Bronchial epithelial cell (primary cell): Measurements from ENCODE around the gene GLB1L3. TPM values are rescaled to one million over a fixed set of nuclear protein-coding genes. Genes with fewer than 3 reads are reported as not detected.

Experiments
- DNase-seq: peaks from one replicate; pipeline ENCODE4 v3.0.0-alpha.2; 2010; ENCODE audit warnings: low read depth
- FAIRE-seq: peaks from 2 replicates; lab custom pipeline; 2011; peaks lifted over from hg19 to GRCh38; lab: Jason Lieb, UNC
- H3K27me3 ChIP-seq: 2 replicates; pipeline ENCODE4 v1.5.1; 2011; ENCODE audit warnings: low read length; ENCODE audit not compliant: control insufficient read depth, insufficient read depth
- H3K36me3 ChIP-seq: 2 replicates; pipeline ENCODE4 v1.5.1; 2011; ENCODE audit warnings: low read length; ENCODE audit not compliant: control insufficient read depth, insufficient read depth
- H3K4me3 ChIP-seq: 2 replicates; pipeline ENCODE4 v1.5.1; 2011; ENCODE audit warnings: mild to moderate bottlenecking, low read depth, low read length, control low read depth
- total RNA-seq: library from RNA; depleted of rRNA; stranded (reverse); fragments of >200 nt; gene quantifications from 2 replicates; pipeline ENCODE4 v1.2.1, GENCODE V29; 2014
- TF ChIP-seq, protein P1 (sequence below): IDR thresholded peaks from 2 replicates; pipeline ENCODE4 v1.5.1; 2011; ENCODE audit warnings: mild to moderate bottlenecking, moderate library complexity, low read length, control low read depth, inconsistent platforms; ENCODE audit not compliant: insufficient read depth, severe bottlenecking

Gene GLB1L3
- total RNA-seq, 1 donor from 2014 or later: 2.1 TPM

DNA sequence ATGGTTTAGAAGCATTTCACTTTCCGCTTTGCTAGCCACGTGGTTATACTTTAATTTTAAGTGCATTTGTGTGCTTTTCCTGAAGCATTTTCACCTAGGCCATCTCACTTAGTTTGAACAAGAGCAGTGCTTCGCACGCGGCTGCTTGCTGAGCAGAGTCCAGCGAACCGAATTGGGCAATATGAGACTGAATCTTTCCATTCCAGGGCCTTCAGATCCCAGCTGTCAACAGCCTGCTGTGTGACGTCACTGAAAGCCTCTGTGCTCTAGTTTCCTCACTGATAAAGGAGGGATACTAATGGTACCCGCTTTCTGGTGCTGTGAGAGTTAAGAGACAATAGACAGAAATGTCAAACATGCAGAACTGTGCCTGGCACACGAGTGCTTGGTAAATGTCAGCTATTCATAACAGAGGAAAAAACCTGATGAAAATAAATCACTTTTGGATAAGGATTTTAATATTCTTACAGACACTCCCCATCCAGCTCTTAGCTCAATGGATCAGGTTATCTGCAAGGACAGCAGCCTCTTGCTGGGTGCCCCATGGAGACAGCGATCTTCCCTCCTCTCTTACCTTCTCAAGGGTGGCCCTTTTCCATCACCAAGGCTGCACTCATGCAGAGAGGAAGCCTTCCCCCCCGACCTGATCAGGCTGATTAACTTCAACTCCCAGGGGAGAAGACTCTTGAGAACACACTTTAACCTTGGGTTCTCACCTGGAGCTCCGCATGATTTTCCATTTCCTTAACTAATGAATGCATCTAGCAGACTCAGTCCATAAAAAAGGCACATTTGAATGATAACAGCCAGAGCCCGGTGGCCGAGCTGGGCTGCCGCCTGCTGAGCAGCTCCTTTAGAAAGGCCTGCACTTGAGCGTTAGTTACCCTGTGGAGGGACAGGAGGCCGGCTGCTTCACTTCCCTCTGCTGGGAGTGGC is 3.5 kb upstream of the GLB1L3 start:
- DNase-seq (no peak), FAIRE-seq (no peak)
- Histone ChIP-seq H3K36me3 (no peaks in the 10 kb centered on the region), H3K4me3 (no peak overlapping the region), H3K27me3 (no peaks in the 10 kb centered on the region)
- TF ChIP-seq, protein P1, sequence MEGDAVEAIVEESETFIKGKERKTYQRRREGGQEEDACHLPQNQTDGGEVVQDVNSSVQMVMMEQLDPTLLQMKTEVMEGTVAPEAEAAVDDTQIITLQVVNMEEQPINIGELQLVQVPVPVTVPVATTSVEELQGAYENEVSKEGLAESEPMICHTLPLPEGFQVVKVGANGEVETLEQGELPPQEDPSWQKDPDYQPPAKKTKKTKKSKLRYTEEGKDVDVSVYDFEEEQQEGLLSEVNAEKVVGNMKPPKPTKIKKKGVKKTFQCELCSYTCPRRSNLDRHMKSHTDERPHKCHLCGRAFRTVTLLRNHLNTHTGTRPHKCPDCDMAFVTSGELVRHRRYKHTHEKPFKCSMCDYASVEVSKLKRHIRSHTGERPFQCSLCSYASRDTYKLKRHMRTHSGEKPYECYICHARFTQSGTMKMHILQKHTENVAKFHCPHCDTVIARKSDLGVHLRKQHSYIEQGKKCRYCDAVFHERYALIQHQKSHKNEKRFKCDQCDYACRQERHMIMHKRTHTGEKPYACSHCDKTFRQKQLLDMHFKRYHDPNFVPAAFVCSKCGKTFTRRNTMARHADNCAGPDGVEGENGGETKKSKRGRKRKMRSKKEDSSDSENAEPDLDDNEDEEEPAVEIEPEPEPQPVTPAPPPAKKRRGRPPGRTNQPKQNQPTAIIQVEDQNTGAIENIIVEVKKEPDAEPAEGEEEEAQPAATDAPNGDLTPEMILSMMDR: no peak

DNA sequence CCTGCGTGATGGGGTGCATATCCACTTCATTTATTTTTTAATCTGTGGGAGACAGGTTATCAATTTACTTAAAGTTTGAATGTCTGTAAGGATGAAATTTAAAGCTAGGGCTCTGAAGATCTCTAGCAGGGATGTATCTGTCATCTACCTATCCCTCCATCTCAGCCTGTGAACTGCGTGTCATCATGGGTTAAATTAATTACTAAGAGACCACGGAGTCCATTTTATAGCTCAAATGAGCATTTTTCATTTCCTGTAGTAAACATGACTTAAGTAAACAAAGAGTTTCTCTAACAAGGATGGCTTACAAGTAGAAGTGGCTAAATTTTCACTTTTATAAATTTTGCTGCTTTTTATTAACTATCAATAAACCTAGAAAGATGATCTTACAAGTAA is 2.9 kb upstream of the GLB1L3 start:
- Histone ChIP-seq H3K36me3 (no peaks in the 10 kb centered on the region), H3K27me3 (no peaks in the 10 kb centered on the region), H3K4me3 (no peak overlapping the region)
- DNase-seq (no peak), FAIRE-seq (no peak)
- TF ChIP-seq, protein P1: no peak

DNA sequence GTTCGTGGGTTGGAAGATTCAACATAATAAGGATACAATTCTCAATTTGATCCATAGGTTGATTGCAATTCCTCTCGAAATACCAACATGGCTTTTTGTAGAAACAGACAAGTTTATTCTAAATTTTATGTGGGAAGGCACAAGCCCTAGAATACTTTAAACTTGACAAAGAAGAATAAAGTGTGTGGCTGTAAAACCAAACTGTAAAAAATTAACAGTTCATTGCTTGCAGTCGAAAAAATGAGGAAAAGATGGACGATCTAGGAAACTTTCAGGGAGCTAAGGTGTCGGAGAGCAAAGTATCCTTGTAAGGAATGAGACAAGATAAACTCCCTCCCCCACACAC is 1.0 kb upstream of the GLB1L3 start:
- TF ChIP-seq, protein P1: no peak
- DNase-seq (no peak), FAIRE-seq (no peak)
- Histone ChIP-seq H3K36me3 (no peaks in the 10 kb centered on the region), H3K27me3 (no peaks in the 10 kb centered on the region), H3K4me3 (peak overlapping the region; percentile 54)

DNA sequence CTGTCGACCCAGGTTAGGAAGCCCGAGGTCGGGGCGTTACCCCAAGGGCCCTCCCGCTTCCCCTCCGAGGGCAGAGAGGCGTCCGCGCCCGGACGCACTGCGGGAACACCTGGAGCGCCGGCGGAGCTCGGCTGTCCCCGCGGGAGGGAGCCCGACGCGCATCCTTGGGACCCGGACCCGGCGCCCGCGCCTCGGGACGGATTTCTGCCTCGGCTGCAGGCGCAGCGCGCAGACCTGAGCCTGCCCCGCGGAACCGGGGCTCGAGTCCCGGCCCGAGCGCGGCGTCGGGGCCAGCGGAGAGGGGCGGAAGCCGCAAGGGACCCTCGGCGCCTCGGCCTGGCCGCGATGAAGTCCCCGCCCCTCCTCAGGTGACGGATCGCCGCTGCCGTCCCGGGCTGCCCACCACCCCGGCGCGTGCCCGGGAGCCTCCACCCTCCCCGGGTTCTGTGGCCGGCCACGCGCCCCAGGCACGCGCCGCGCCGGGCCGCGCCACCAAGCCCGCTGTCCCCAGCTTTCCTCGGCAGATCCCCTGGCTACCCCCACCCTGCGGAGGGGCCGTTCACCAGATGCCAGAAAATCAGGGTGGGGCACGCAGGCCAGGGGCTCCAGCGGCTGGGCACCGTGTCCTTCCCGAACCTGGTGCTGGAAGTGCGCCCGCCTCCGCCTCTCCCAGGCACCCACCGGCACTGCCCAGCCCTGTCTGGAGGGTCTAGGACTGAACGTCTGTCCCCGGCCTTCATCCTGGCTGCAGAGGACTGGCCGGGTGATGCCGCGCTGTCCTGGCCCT is 410 bp downstream of the GLB1L3 start:
- no peak for DNase-seq
- H3K36me3 ChIP-seq: no peaks in the 10 kb centered on the region
- no peak for FAIRE-seq
- H3K27me3 ChIP-seq: no peaks in the 10 kb centered on the region
- H3K4me3 ChIP-seq: peak overlapping the region; percentile 54
- TF ChIP-seq, protein P1: no peak

DNA sequence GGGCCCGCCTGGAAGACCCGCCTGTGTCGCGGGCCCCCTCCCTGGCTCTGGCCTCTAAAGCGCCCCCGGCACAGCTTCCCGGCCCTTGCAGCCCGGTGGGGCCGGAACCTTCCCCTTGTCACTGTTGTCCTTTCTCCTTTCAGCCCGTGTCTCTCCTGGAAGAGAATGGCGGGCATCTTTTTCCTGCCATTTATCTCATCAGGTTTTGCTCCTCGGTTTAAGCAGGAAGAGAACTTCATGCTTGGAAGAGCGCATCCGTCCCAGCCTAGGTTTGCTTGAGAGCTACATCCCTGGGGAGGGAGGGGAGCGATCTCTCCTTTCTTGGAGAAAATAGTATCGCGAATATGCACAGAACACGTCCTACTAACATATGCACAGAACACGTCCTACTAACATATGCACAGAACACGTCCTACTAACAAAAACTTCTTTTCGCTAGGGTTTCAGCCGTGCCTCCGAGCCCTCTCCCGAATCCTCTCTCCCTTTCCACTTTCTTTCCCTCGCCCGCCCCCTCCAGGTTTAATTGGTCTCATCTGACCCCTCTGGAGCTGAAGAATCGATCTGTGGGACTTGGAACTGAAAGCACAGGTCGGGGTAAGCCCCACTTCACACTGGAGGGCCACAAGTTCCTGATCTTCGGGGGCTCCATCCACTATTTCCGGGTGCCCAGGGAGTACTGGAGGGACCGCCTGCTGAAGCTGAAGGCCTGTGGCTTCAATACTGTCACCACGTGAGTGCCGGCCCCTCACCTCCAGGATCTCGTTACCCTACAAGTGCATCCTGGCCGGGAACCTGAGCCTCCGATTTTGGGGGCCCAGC is 1.2 kb downstream of the GLB1L3 start:
- Histone ChIP-seq H3K27me3 (no peaks in the 10 kb centered on the region), H3K36me3 (no peaks in the 10 kb centered on the region), H3K4me3 (peak overlapping the region; percentile 54)
- FAIRE-seq: no peak
- TF ChIP-seq, protein P1: no peak
- no peak for DNase-seq
